SKM-1 treated with dmso at 0.1 percent for 144 hours (cell line): Measurements from ENCODE around the gene LUZP4.
A peak's percentile ranks its signal among the peaks of the same experiment; 100 is the strongest.
"Not testable (repeated sequence)": the region's sequence is repeated elsewhere in the genome, so short reads cannot be mapped to it uniquely, and the experiment has no call there.

Experiments used
- DNase-seq: peaks from one replicate; lab custom pipeline; 2025; ENCODE audit not compliant: unreplicated experiment; lab: John Stamatoyannopoulos, UW

The LUZP4 gene

DNA sequence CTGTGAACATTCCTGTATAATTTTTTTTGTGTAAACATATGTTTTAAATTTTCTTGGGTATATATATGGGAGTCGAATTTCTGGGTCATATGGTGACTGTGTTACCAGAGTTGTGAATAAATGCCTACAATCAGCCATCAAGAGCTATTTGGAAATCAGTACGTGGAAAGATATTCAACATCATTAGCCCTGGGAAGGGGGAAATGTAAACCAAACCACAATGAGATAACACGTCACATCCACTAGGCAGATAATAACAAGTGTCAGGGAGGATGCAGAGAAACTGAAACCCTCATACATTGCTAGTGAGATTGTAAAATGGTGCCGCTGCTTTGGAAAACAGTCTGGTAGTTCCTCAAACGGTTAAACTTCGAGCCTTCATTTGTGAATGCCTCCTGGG, 43.9 kb downstream of the LUZP4 start:
- no peak for DNase-seq

DNA sequence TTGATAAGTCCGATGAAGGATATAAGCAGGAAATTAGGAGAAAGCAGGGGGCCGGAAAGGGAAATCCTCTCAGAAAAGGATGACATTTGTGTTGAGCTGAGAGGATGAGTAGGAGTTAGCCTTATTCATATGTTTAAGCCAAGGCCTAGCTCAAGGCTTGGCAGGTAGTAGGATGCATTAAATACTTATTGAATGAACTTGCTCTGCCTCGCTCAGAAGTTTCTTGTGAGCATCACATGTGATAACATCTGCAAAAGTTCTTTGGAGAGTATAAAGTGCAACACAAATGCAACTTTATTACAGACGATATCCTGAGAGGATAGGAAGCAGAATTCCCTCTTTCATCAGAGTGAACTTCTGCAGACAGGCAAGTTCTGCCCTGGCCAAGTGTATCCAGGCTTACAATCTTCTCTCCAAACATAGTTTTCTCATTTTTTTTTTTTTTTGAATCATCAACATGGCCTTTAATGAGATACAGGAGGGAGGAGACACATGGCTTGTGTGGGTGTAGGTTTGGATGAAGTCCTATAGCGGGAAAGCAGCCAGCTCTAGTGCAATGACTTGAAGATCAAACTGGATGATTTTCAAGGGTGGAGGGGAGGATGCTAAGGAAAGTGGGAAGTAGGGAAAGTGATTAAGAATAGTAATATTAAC, 48.1 kb downstream of the LUZP4 start:
- no peak for DNase-seq

DNA sequence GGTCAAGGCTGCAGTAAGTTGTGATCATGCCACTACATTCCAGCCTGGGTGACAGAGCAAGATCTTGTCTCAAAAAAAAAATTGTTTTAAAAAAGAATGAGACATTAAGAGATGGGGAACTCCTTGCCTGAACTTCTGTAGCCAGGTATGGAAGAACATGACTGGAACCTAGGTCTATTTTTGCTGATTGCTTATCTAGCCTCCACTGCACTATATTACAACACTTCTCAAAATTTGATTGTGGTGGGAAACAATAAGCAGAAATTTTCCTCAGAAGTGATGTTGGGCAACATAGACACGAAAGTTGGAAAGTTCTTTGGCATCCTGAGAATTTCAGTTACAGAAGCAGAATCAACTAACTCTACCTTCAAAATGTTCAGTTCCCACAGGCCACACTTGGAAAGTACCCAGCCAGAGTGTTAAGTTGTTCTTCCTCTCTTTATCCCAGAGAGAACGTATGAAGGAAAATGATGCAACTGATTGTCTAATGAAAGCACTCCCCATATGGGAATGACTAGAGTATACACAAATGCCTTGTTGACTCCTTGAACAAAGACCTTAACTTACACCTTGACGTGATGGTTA, 50.0 kb downstream of the LUZP4 start:
- DNase-seq, result no peak

DNA sequence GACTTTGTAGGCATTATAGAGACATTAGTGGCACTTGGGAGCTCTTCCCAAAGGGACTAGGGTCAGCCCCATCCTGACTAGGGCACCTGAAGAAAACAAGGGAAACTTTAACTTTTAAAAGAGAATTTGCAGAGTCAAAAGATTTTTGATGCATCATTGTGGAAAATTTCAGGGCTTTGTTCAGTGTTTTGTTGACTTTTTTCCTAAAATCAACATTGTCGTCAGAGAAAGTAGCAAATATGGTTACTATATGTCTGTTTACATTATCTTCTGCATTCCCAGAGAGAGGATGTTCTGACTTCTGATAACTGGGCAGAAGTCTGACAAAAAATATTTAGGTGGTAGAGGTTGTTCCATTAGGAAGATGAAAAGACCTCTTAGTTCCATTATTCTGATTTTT, 51.9 kb downstream of the LUZP4 start:
- no peak for DNase-seq

DNA sequence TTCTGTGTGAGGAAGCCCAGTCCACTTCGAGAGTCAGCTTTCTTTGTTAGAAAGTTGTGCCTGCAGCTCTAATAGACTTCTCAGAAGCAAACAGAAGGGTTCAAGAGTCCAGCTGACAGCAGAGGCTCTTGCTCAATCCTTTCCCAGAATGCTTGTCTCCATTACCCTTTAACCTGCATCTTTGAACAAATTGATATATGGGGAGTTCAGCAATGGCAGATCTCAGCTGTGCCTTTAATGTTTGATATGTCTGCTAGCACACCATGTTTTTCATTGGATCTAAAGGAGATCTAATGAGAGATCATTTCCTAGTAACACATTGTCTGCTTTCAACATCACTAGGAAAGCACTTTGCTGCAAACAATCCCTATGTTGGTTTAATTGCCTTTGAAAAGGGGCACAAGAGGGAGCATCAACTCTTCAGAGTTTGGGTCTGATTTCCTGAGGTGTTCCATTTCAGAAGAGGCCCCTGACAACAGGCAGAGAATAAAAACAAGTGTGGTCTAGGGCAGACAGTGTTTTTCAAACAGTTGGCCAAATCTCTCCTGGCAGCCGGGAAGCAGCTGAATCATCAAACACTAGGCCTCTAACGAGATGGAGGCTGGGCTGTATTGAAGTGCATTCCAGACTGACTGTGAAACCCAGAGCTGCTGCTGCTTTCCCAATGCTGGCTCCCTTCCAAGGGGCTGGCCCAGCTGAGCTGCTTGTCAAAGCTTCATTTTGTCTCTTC, 55.5 kb downstream of the LUZP4 start:
- peak; percentile 8 for DNase-seq

DNA sequence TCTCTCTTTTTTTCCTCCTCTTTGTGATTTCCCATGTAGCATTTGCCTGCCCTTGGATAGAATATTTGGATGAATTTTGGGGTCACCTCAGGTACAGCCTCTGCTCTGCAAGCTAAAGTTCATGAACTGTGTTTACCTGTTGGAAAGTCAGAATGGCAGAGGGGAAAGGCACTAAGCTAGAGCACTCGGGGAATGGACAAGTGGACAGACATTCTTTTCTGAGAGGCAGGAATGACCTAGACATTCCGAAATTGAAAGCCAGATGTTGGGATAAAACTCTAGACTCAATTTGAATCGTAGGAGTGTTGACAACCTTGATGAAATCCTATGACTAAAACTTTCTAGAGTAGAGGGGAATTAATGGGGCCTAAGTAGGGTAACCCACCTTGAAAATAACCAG, 56.1 kb downstream of the LUZP4 start:
- DNase-seq, result no peak

DNA sequence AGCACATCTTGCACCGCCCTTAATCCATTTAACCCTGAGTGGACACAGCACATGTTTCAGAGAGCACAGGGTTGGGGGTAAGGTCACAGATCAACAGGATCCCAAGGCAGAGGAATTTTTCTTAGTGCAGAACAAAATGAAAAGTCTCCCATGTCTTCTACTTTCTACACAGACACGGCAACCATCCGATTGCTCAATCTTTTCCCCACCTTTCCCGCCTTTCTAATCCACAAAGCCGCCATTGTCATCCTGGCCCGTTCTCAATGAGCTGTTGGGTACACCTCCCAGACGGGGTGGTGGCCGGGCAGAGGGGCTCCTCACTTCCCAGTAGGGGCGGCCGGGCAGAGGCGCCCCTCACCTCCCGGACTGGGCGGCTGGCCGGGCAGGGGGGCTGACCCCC, 57.2 kb downstream of the LUZP4 start:
- not testable (repeated sequence) for DNase-seq

DNA sequence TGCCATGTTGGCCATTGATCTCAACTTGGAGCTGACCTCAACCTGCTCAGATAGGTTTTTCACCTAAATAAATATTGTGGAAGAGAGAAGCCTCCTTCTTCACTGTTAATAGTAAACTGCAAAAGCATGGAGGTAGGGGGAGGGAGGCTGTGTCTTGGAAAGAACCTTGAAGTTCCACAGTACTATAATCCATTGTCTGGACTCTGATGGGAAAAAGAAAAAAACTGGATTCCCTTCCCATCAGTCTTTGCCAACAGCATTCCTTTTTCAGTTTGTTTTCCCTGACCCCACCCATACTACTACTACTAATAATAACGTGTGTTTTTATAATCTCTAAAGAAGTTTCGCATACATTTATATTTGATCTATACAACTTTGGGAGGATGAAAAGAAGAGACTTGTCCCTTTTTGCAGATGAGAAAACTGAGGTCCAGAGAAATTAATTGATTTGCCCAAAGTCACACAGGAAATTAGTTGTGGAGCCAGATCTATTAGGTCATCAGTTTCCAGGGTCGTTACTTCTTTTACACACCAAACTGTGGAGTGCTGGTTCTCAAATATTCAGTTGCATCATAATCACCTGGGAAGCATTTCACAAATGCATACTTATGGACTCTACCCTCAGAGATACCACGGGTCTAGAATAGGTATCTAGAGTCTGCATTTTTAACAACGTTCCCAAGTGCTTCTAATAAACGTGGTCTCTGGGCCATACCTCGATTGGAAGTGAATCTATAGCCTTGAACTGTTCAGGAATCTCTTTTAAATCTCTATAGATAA, 59.1 kb downstream of the LUZP4 start:
- no peak for DNase-seq

DNA sequence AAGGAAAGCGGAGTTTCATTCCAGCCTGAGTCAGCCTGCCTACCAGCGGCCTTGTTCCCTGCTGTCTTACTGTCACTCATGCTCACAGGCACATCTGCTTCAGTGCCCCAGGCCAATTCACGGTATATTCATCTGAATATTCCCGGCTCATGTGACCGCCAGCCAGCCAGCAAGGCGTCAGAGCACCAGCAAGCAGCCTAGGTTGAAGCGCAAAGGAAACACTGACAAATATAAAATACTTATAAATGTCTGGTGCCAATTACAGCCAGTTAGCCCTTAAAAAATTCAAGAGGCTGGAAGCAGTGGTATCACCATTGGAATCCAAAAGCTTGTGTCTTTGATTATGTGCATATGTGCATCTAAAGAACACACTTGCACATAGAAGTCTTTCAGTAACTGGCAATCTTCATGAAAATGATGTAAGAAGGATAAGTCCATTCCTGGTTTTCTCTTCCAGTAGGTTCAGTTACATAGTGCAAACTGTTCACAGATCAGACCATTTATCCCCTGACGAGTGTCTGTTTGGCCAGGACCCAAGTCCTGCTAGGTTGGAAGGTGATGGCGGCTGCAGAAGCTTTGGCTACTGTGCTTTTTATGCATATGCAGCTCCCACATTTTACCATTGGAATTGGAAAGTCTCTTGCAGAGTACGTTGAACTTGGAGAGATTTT, 61.3 kb downstream of the LUZP4 start:
- DNase-seq, result no peak

DNA sequence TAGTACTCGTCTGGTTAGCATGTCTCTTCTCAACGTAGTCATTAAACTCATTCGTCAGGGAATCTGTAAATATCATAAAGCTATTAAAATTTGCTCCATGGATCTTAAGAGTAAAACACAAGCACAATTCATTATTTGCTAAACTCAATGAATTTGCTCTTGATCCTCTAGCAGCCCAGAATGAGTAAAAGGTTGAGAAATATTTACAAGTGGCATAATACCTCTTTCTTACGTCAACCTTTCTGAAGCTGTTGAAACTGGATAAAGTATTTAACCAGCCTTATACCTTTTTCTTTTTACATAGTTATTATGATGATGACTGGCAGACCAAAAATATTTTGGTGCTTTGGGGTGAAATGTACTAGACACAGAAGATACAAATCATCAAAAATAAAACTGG, 66.9 kb downstream of the LUZP4 start:
- DNase-seq, result no peak
